ENCODE data around the gene UROS. TPM values are rescaled to one million over a fixed set of nuclear protein-coding genes. Genes with fewer than 3 reads are reported as not detected.

UROS gene
- polyA plus RNA-seq, 1 of the 3 experiments (the other 2 are of a cell fraction), result 49.2 TPM

DNA sequence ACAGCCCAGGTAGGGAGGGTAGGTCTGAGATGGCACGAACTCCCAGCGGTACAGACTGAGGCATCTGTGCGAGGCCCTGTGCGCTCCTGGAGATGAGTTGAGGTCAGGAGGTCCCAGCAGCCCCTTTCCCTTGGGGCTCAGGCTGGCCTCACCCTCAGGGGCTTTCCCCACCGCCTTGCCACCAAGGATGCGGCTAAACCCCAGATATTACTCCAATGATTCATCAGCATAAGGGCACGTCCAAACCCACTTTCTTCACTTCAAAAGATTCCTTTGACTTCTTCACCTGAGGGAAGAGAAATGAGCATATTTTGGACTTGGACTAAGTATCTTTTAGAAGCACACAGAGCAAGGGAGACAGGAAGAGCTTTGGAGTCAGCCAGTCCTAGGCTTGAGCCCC lies 20.3 kb downstream of the UROS start:
- 93% methylated on average over 7 of the region's 7 CpGs for WGBS (ENCODE audit: low lambda C conversion rate)
- Histone ChIP-seq H3F3A (replicated peaks; ENCODE audit: insufficient read depth) (no peaks in the 10 kb centered on the region), H3K4me1 (ENCODE audit: control insufficient read depth in 1 of 2, insufficient read depth in 2 of 2, low read depth in 1 of 2, low read length in 1 of 2) (no peaks in the 10 kb centered on the region), H3K4me2 (no peak overlapping the region), H3K9me2 (no peaks in the 10 kb centered on the region), H3K27me3 (ENCODE audit: insufficient read depth) (no peaks in the 10 kb centered on the region), H3K79me2 (ENCODE audit: insufficient read depth) (no peaks in the 10 kb centered on the region), H4K20me1 (ENCODE audit: insufficient read depth) (no peaks in the 10 kb centered on the region), H3K9me3 (no peaks in the 10 kb centered on the region), H3K36me3 (replicated peaks in 1 of 2; ENCODE audit: control insufficient read depth in 1 of 2, insufficient read depth in 2 of 2, low read length in 1 of 2) (peaks cover 17 to 79% of the 10 kb centered on the region in 2 experiments), H3K9ac (no peak overlapping the region), H3K27ac (ENCODE audit: low read depth in 2 of 2, low read length in 1 of 2) (no peak overlapping the region), H3K4me3 (ENCODE audit: low read depth in 2 of 2, low read length in 1 of 2) (no peak overlapping the region), H2AFZ (ENCODE audit: low read depth) (no peak overlapping the region)
- ChIA-PET POLR2A (no interaction called here), CTCF (interaction anchor here (0.6 kb wide), 1 partner anchor 25 kb away, joined by 3 read pairs; no protein-coding TSS in a partner anchor)
- no peak for TF ChIP-seq SIN3A (IDR thresholded peaks at IDR 0.05; ENCODE audit: borderline replicate concordance, low read depth, low read length)
- TF ChIP-seq MEF2A (IDR thresholded peaks at IDR 0.05; ENCODE audit: borderline replicate concordance, low read depth), result no peak
- TF ChIP-seq EZH2phosphoT487 (IDR thresholded peaks at IDR 0.05; ENCODE audit: borderline replicate concordance, low read depth), result no peak
- TF ChIP-seq RXRA (IDR thresholded peaks at IDR 0.05; ENCODE audit: borderline replicate concordance, low read depth), result no peak
- TF ChIP-seq FOSL2 (IDR thresholded peaks at IDR 0.05; ENCODE audit: borderline replicate concordance, low read depth), result no peak
- TF ChIP-seq RCOR1 (IDR thresholded peaks at IDR 0.05; ENCODE audit: low read length), result no peak
- TF ChIP-seq CHD2 (IDR thresholded peaks at IDR 0.05; ENCODE audit: low read length, partially characterized antibody), result no peak
- no peak for TF ChIP-seq SMC3 (IDR thresholded peaks at IDR 0.05; ENCODE audit: low read depth, low read length)
- TF ChIP-seq FOXJ3 (CRISPR knock-in tag; IDR thresholded peaks at IDR 0.05), result no peak
- TF ChIP-seq GATA2 (CRISPR knock-in tag; IDR thresholded peaks at IDR 0.05), result no peak
- no peak for TF ChIP-seq TEAD4 (IDR thresholded peaks at IDR 0.05; ENCODE audit: borderline replicate concordance, insufficient read depth)
- DNase-seq, result no peak

DNA sequence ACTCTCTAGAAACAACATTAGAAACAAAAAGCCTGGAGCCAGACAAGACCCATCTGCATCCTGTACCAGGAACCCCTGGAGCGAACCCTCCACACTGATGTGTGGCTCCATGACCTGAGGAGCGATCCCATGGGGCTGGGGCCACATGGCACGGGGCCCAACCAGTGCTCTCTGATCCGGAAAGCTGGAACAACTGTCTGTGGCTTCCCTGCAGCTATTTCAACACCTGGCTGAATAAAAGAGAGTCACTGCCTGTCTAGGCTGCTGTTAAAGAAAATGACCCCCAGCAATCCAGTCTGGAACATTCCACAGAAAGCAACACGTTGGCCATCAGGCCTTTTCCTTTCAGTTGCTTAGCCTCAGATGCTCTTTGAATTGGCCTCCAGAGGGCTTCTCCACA lies 20.9 kb downstream of the UROS start:
- H3K4me2 ChIP-seq, result no peak overlapping the region
- peaks cover 15 to 78% of the 10 kb centered on the region in 2 experiments for H3K36me3 ChIP-seq (replicated peaks in 1 of 2; ENCODE audit: control insufficient read depth in 1 of 2, insufficient read depth in 2 of 2, low read length in 1 of 2)
- no peaks in the 10 kb centered on the region for H3F3A ChIP-seq (replicated peaks; ENCODE audit: insufficient read depth)
- POLR2A ChIA-PET, result no interaction called here
- H3K27me3 ChIP-seq (ENCODE audit: insufficient read depth), result no peaks in the 10 kb centered on the region
- no peak overlapping the region for H3K9ac ChIP-seq
- no peaks in the 10 kb centered on the region for H3K9me3 ChIP-seq
- no peak overlapping the region for H2AFZ ChIP-seq (ENCODE audit: low read depth)
- WGBS (ENCODE audit: low lambda C conversion rate), result 92% methylated on average over 3 of the region's 5 CpGs
- no peaks in the 10 kb centered on the region for H3K4me1 ChIP-seq (ENCODE audit: control insufficient read depth in 1 of 2, insufficient read depth in 2 of 2, low read depth in 1 of 2, low read length in 1 of 2)
- CTCF ChIA-PET, result interaction anchor here (1.0 kb wide), 1 partner anchor 64 kb away, joined by 3 read pairs; no protein-coding TSS in a partner anchor
- H4K20me1 ChIP-seq (ENCODE audit: insufficient read depth), result no peaks in the 10 kb centered on the region
- no peak overlapping the region for H3K4me3 ChIP-seq (ENCODE audit: low read depth in 2 of 2, low read length in 1 of 2)
- H3K9me2 ChIP-seq, result no peaks in the 10 kb centered on the region
- no peak for DNase-seq
- H3K79me2 ChIP-seq (ENCODE audit: insufficient read depth), result no peaks in the 10 kb centered on the region
- no peak overlapping the region for H3K27ac ChIP-seq (ENCODE audit: low read depth in 2 of 2, low read length in 1 of 2)
- TF ChIP-seq, protein P1, sequence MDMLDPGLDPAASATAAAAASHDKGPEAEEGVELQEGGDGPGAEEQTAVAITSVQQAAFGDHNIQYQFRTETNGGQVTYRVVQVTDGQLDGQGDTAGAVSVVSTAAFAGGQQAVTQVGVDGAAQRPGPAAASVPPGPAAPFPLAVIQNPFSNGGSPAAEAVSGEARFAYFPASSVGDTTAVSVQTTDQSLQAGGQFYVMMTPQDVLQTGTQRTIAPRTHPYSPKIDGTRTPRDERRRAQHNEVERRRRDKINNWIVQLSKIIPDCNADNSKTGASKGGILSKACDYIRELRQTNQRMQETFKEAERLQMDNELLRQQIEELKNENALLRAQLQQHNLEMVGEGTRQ (IDR thresholded peaks at IDR 0.05; ENCODE audit: borderline replicate concordance, low read depth, low read length), result no peak
- no peak for TF ChIP-seq EZH2phosphoT487 (IDR thresholded peaks at IDR 0.05; ENCODE audit: borderline replicate concordance, low read depth)
- TF ChIP-seq, protein P2, sequence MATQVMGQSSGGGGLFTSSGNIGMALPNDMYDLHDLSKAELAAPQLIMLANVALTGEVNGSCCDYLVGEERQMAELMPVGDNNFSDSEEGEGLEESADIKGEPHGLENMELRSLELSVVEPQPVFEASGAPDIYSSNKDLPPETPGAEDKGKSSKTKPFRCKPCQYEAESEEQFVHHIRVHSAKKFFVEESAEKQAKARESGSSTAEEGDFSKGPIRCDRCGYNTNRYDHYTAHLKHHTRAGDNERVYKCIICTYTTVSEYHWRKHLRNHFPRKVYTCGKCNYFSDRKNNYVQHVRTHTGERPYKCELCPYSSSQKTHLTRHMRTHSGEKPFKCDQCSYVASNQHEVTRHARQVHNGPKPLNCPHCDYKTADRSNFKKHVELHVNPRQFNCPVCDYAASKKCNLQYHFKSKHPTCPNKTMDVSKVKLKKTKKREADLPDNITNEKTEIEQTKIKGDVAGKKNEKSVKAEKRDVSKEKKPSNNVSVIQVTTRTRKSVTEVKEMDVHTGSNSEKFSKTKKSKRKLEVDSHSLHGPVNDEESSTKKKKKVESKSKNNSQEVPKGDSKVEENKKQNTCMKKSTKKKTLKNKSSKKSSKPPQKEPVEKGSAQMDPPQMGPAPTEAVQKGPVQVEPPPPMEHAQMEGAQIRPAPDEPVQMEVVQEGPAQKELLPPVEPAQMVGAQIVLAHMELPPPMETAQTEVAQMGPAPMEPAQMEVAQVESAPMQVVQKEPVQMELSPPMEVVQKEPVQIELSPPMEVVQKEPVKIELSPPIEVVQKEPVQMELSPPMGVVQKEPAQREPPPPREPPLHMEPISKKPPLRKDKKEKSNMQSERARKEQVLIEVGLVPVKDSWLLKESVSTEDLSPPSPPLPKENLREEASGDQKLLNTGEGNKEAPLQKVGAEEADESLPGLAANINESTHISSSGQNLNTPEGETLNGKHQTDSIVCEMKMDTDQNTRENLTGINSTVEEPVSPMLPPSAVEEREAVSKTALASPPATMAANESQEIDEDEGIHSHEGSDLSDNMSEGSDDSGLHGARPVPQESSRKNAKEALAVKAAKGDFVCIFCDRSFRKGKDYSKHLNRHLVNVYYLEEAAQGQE (IDR thresholded peaks at IDR 0.05; ENCODE audit: low read depth, low read length), result no peak
- TF ChIP-seq, protein P3, sequence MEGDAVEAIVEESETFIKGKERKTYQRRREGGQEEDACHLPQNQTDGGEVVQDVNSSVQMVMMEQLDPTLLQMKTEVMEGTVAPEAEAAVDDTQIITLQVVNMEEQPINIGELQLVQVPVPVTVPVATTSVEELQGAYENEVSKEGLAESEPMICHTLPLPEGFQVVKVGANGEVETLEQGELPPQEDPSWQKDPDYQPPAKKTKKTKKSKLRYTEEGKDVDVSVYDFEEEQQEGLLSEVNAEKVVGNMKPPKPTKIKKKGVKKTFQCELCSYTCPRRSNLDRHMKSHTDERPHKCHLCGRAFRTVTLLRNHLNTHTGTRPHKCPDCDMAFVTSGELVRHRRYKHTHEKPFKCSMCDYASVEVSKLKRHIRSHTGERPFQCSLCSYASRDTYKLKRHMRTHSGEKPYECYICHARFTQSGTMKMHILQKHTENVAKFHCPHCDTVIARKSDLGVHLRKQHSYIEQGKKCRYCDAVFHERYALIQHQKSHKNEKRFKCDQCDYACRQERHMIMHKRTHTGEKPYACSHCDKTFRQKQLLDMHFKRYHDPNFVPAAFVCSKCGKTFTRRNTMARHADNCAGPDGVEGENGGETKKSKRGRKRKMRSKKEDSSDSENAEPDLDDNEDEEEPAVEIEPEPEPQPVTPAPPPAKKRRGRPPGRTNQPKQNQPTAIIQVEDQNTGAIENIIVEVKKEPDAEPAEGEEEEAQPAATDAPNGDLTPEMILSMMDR (IDR thresholded peaks at IDR 0.05), result no peak
- TF ChIP-seq NRF1 (IDR thresholded peaks at IDR 0.05; ENCODE audit: low read depth, low read length), result no peak
- TF ChIP-seq RAD21 (IDR thresholded peaks at IDR 0.05; ENCODE audit: low read length), result no peak
- TF ChIP-seq TEAD4 (IDR thresholded peaks at IDR 0.05; ENCODE audit: borderline replicate concordance, insufficient read depth), result no peak
- TF ChIP-seq TCF12 (IDR thresholded peaks at IDR 0.05), result no peak
- TF ChIP-seq, protein P4, sequence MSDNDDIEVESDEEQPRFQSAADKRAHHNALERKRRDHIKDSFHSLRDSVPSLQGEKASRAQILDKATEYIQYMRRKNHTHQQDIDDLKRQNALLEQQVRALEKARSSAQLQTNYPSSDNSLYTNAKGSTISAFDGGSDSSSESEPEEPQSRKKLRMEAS (IDR thresholded peaks at IDR 0.05; ENCODE audit: low read depth), result no peak
- no peak for TF ChIP-seq SMC3 (IDR thresholded peaks at IDR 0.05; ENCODE audit: low read depth, low read length)
- TF ChIP-seq MEF2A (IDR thresholded peaks at IDR 0.05; ENCODE audit: borderline replicate concordance, low read depth), result no peak
- TF ChIP-seq, protein P5, sequence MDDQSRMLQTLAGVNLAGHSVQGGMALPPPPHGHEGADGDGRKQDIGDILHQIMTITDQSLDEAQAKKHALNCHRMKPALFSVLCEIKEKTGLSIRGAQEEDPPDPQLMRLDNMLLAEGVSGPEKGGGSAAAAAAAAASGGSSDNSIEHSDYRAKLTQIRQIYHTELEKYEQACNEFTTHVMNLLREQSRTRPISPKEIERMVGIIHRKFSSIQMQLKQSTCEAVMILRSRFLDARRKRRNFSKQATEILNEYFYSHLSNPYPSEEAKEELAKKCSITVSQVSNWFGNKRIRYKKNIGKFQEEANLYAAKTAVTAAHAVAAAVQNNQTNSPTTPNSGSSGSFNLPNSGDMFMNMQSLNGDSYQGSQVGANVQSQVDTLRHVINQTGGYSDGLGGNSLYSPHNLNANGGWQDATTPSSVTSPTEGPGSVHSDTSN (IDR thresholded peaks at IDR 0.05), result no peak
- no peak for TF ChIP-seq NFIC (IDR thresholded peaks at IDR 0.05; ENCODE audit: borderline replicate concordance)
- TF ChIP-seq GABPA (IDR thresholded peaks at IDR 0.05; ENCODE audit: low read depth), result no peak
- no peak for TF ChIP-seq FOXJ3 (CRISPR knock-in tag; IDR thresholded peaks at IDR 0.05)
